PC-3 (cell line): Measurements from ENCODE around the gene PDE6A. TPM values are rescaled to one million over a fixed set of nuclear protein-coding genes. Genes with fewer than 3 reads are reported as not detected.

Experiments used
- ATAC-seq: fragments of 200-7000 bp; cut with Tn5 transposase; 2 replicates; pipeline ENCODE4 v1.9.1; 2020; ENCODE audit warnings: mild to moderate bottlenecking, moderate library complexity
- BruUV-seq: library from RNA; stranded (reverse); fragments of 400-500 nt; replicated peaks from 2 replicates; lab custom pipeline; 2021; lab: Mats Ljungman, UMichigan
- CTCF ChIA-PET: fragments of 300-600 bp; sonication (Branson Sonifier 250); formaldehyde crosslinking; loops from one replicate; lab custom pipeline; 2022; ENCODE audit warnings: antibody characterized with exemption; lab: Charles Lee
- POLR2A ChIA-PET: fragments of 300-600 bp; sonication (Branson Sonifier 250); formaldehyde crosslinking; loops from one replicate; lab custom pipeline; 2022; ENCODE audit warnings: antibody characterized with exemption; ENCODE audit not compliant: unreplicated experiment; lab: Charles Lee
- DNase-seq: peaks from one replicate; pipeline ENCODE4 v3.0.0-alpha.2; 2015
- H2AFZ ChIP-seq: fragments of 300-600 bp; sonication (generic); 2 replicates; pipeline ENCODE4 v1.6.0; 2016; ENCODE audit warnings: antibody characterized with exemption, low read length
- H3F3A ChIP-seq: fragments of 300-600 bp; sonication (generic); one replicate; pipeline ENCODE4 v1.6.0; 2017; ENCODE audit warnings: antibody characterized with exemption, low read length, control low read depth, mild to moderate bottlenecking; ENCODE audit not compliant: unreplicated experiment
- H3K27ac ChIP-seq: fragments of 300-600 bp; sonication (generic); 2 replicates; pipeline ENCODE4 v1.5.1; 2016; ENCODE audit warnings: mild to moderate bottlenecking, low read length
- H3K27me3 ChIP-seq: fragments of 300-600 bp; sonication (generic); 2 replicates; pipeline ENCODE4 v1.6.1; 2016; ENCODE audit warnings: low read length, mixed read lengths
- H3K36me3 ChIP-seq: fragments of 300-600 bp; sonication (generic); 2 replicates; pipeline ENCODE4 v1.6.1; 2016; ENCODE audit warnings: low read depth, mixed run types, low read length, mixed read lengths
- H3K4me1 ChIP-seq: fragments of 300-600 bp; sonication (generic); 2 replicates; pipeline ENCODE4 v1.5.1; 2016; ENCODE audit warnings: low read length; ENCODE audit not compliant: insufficient read depth
- H3K4me2 ChIP-seq: fragments of 300-600 bp; sonication (generic); 2 replicates; pipeline ENCODE4 v1.6.0; 2016; ENCODE audit warnings: low read length
- H3K4me3 ChIP-seq: fragments of 300-600 bp; sonication (generic); 2 replicates; pipeline ENCODE4 v1.5.1; 2016; ENCODE audit warnings: mild to moderate bottlenecking, low read length, mixed read lengths
- H3K79me2 ChIP-seq: fragments of 300-600 bp; sonication (generic); 2 replicates; pipeline ENCODE4 v1.6.1; 2017; ENCODE audit warnings: low read length, mixed read lengths
- H3K9ac ChIP-seq: fragments of 300-600 bp; sonication (generic); 2 replicates; pipeline ENCODE4 v1.6.0; 2016; ENCODE audit warnings: mild to moderate bottlenecking, low read length
- H3K9me2 ChIP-seq: fragments of 300-600 bp; sonication (generic); replicated peaks from 2 replicates; pipeline ENCODE4 v1.6.1; 2016; ENCODE audit warnings: mixed run types, low read length, mixed read lengths
- H3K9me3 ChIP-seq: fragments of 300-600 bp; sonication (generic); 2 replicates; pipeline ENCODE4 v1.6.1; 2016; ENCODE audit warnings: low read length, mixed read lengths
- H4K20me1 ChIP-seq: fragments of 300-600 bp; sonication (generic); 2 replicates; pipeline ENCODE4 v1.6.1; 2016; ENCODE audit warnings: low read length, mixed read lengths
- EZH2 ChIP-seq: fragments of 300-600 bp; sonication (generic); IDR thresholded peaks from one replicate; pipeline ENCODE4 v1.6.1; 2017; ENCODE audit warnings: antibody characterized with exemption, mild to moderate bottlenecking, low read length; ENCODE audit not compliant: unreplicated experiment
- EZH2phosphoT487 ChIP-seq: fragments of 300-600 bp; sonication (generic); IDR thresholded peaks from 2 replicates; pipeline ENCODE4 v1.6.1; 2018; ENCODE audit warnings: mild to moderate bottlenecking, antibody characterized with exemption, low read length, borderline replicate concordance
- intact Hi-C: fragments of 100-400 bp; cut with micrococcal nuclease; formaldehyde crosslinking; loops from 2 replicates; pipeline ENCODE4 v1.9.0; 2023
- total RNA-seq: library from RNA; depleted of rRNA; stranded (reverse); fragments of >200 nt; gene quantifications from 2 replicates; pipeline ENCODE4 v1.2.3, GENCODE V29; 2014
- TF ChIP-seq, protein P1 (sequence below): fragments of 300-600 bp; sonication (generic); conservative IDR thresholded peaks from 2 replicates; pipeline ENCODE4 v1.5.1; 2017; ENCODE audit warnings: antibody characterized with exemption, low read depth, mild to moderate bottlenecking, low read length

PDE6A gene
- total RNA-seq, 1 experiment from 2014 or later: not detected

DNA sequence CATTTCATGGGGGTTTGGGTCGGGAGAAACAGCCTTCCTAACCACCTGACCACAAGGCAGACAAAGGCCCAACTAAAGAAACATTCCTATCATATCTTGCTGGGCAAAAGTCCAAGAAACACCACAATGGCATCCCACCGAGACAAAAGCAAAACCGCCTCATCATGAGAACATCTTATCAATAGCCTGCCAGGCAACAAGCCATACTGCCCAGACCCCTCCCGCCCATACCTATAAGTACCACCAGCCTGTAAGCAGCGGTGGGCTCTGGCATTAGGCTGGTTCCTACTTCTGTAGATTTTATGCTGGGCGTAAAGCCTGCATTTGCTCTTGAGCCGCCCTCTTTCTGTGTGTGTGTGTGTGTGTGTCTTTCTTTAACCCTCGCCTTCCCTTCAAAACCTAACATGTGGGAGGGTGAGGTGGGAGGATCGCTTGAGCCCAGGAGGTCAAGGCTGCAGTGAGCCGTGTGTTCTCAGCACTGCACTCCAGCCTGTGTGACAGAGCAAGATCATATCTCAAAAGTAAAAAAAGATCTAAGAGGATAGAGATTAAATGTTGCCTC is 56.9 kb downstream of the PDE6A start:
- Histone ChIP-seq H3K9me2 (no peaks in the 10 kb centered on the region), H4K20me1 (no peaks in the 10 kb centered on the region), H3K27me3 (no peaks in the 10 kb centered on the region), H3K36me3 (no peaks in the 10 kb centered on the region), H3F3A (no peaks in the 10 kb centered on the region), H2AFZ (no peak overlapping the region), H3K27ac (no peak overlapping the region), H3K4me1 (no peaks in the 10 kb centered on the region), H3K9me3 (no peaks in the 10 kb centered on the region), H3K4me3 (no peak overlapping the region), H3K79me2 (no peaks in the 10 kb centered on the region), H3K4me2 (no peak overlapping the region), H3K9ac (no peak overlapping the region)
- DNase-seq (peak; percentile 39), ATAC-seq (no peak)
- ChIA-PET CTCF (no interaction called here), POLR2A (no interaction called here)
- intact Hi-C loops: no loop called here
- BruUV-seq: no TSS peak
- TF ChIP-seq EZH2phosphoT487: no peak
- TF ChIP-seq EZH2: no peak
- TF ChIP-seq, protein P1, sequence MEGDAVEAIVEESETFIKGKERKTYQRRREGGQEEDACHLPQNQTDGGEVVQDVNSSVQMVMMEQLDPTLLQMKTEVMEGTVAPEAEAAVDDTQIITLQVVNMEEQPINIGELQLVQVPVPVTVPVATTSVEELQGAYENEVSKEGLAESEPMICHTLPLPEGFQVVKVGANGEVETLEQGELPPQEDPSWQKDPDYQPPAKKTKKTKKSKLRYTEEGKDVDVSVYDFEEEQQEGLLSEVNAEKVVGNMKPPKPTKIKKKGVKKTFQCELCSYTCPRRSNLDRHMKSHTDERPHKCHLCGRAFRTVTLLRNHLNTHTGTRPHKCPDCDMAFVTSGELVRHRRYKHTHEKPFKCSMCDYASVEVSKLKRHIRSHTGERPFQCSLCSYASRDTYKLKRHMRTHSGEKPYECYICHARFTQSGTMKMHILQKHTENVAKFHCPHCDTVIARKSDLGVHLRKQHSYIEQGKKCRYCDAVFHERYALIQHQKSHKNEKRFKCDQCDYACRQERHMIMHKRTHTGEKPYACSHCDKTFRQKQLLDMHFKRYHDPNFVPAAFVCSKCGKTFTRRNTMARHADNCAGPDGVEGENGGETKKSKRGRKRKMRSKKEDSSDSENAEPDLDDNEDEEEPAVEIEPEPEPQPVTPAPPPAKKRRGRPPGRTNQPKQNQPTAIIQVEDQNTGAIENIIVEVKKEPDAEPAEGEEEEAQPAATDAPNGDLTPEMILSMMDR: no peak

DNA sequence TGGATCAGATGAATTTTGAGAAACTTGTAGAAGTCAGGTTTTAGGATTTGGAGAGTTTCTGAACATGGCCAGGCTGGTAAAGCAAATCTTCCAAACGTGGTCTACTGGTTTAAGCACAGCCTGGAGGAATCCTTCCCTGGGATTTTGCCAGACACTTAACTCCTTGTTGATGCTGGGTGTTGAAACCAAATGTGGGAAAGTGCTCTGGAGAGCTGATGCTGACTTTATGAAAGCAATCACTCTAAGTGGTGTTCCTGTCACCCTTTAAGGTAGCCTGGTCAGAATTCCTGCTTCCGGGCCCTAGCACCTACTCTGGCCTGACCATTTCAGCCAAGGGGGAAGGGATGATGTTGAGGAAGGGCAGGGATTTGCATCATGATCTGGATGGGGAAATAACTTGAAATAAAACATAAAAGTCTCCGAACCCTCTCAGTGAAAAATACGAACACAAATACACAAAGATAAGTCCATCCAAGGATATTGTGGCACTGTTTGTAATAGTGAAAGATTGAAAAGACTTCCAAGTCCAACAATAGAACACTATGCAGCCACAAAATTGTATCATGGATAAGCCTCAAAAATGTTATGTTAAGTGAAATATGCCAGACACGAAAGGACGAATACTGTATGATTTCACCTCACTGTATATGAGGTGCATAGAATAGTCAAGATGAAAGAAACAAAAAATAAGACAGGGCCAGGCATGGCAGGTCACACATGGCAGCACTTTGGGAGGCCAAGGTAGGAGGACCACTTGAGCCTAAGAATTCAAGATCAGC is 57.7 kb downstream of the PDE6A start:
- CTCF ChIA-PET: no interaction called here

More for the DNA sequence above, 57.7 kb downstream of the PDE6A start:
- H3K27me3 ChIP-seq: no peaks in the 10 kb centered on the region
- no peaks in the 10 kb centered on the region for H3K36me3 ChIP-seq
- H2AFZ ChIP-seq: no peak overlapping the region
- H3K79me2 ChIP-seq: no peaks in the 10 kb centered on the region
- H4K20me1 ChIP-seq: no peaks in the 10 kb centered on the region
- no peak overlapping the region for H3K27ac ChIP-seq
- no peaks in the 10 kb centered on the region for H3F3A ChIP-seq
- ATAC-seq: no peak
- no peak for DNase-seq
- POLR2A ChIA-PET: no interaction called here
- TF ChIP-seq, protein P1: no peak
- no peak for TF ChIP-seq EZH2
- no peak for TF ChIP-seq EZH2phosphoT487
- H3K4me2 ChIP-seq: no peak overlapping the region
- no peaks in the 10 kb centered on the region for H3K4me1 ChIP-seq
- H3K9me3 ChIP-seq: no peaks in the 10 kb centered on the region
- no TSS peak for BruUV-seq
- no peak overlapping the region for H3K4me3 ChIP-seq
- no peaks in the 10 kb centered on the region for H3K9me2 ChIP-seq
- H3K9ac ChIP-seq: no peak overlapping the region
- intact Hi-C loops: no loop called here
